K562 (cell line): ENCODE measurements around the gene GDF2. TPM values are rescaled to one million over a fixed set of nuclear protein-coding genes. Genes with fewer than 3 reads are reported as not detected.

Source experiments
- ATAC-seq: fragments of 200-7000 bp; cut with Tn5 transposase; 3 replicates; pipeline ENCODE4 v1.9.1; 2020; ENCODE audit warnings: moderate library complexity
- BruUV-seq: library from RNA; stranded (reverse); fragments of 400-500 nt; replicated peaks from 2 replicates; lab custom pipeline; 2021; lab: Mats Ljungman, UMichigan
- CTCF ChIA-PET: fragments of 300-600 bp; formaldehyde crosslinking; extraction: SDS; loops from one replicate; lab custom pipeline; 2021; ENCODE audit warnings: low intra/inter-chr PET ratio; lab: Yijun Ruan, JAX
- POLR2A ChIA-PET: fragments of 300-600, 350-650 bp; sonication (Branson Sonifier 250); formaldehyde crosslinking; extraction: SDS; loops from one replicate; lab custom pipeline; 2021; ENCODE audit warnings: antibody characterized with exemption, inconsistent platforms; lab: Yijun Ruan, JAX
- DNase-seq, 4 experiments: peaks; one replicate each; pipeline versions ENCODE4 v3.0.0 to v3.0.0-alpha.2; 2011 to 2018; ENCODE audit warnings: low spot score in 3 of 4, mixed read lengths in 3 of 4; ENCODE audit errors: extremely low read depth in 1 of 4
- FAIRE-seq: peaks from 2 replicates; lab custom pipeline; 2011; peaks lifted over from hg19 to GRCh38; lab: Jason Lieb, UNC
- H2AFZ ChIP-seq: 2 replicates; pipeline ENCODE4 v1.6.0; 2011; ENCODE audit warnings: low read depth, low read length, control low read depth, inconsistent platforms
- H3K27ac ChIP-seq: fragments of 200-600 bp; 3 replicates; pipeline ENCODE4 v1.8.0; 2011; ENCODE audit warnings: low read depth, mild to moderate bottlenecking, control low read depth, inconsistent platforms, low read length, moderate library complexity, mixed read lengths; ENCODE audit errors: extremely low read depth
- H3K27me3 ChIP-seq, 2 experiments: fragments of 300-600 bp in 1 of 2; 2 replicates in 1 of 2; 3 replicates in 1 of 2; pipeline versions ENCODE4 v1.6.0 to v1.8.0; 2011; ENCODE audit warnings: inconsistent platforms in 2 of 2, low read length in 2 of 2, mild to moderate bottlenecking in 1 of 2, mixed read lengths in 1 of 2, moderate library complexity in 1 of 2; ENCODE audit not compliant: control insufficient read depth in 2 of 2, insufficient read depth in 2 of 2
- H3K36me3 ChIP-seq: fragments of 300-600 bp; 3 replicates; pipeline ENCODE4 v1.8.0; 2011; ENCODE audit warnings: mild to moderate bottlenecking, low read length, inconsistent platforms; ENCODE audit not compliant: control insufficient read depth, insufficient read depth
- H3K4me1 ChIP-seq, 2 experiments: fragments of 200-600 bp in 1 of 2; replicated peaks in 1 of 2; 2 replicates in 1 of 2; 3 replicates in 1 of 2; pipeline versions ENCODE4 v1.5.1 to v1.8.0; 2011; ENCODE audit warnings: inconsistent platforms in 2 of 2, low read length in 2 of 2, mild to moderate bottlenecking in 1 of 2, mixed read lengths in 1 of 2, moderate library complexity in 1 of 2; ENCODE audit not compliant: control insufficient read depth in 2 of 2, insufficient read depth in 2 of 2
- H3K4me2 ChIP-seq: 2 replicates; pipeline ENCODE4 v1.6.1; 2011; ENCODE audit warnings: low read length, control low read depth, inconsistent platforms, mixed read lengths; ENCODE audit not compliant: insufficient read depth
- H3K4me3 ChIP-seq: fragments of 200-600 bp; sonication (generic), shearing (Covaris generic); 2 replicates; pipeline ENCODE4 v1.5.1; 2016; ENCODE audit warnings: control low read depth, inconsistent platforms
- H3K79me2 ChIP-seq: fragments of 200-600 bp; 3 replicates; pipeline ENCODE4 v1.8.0; 2011; ENCODE audit warnings: low read length, inconsistent platforms; ENCODE audit not compliant: control insufficient read depth, insufficient read depth
- H3K9ac ChIP-seq, 2 experiments: 2 replicates each; pipeline versions ENCODE4 v1.6.0 to v1.6.1; 2011; ENCODE audit warnings: low read depth in 2 of 2, low read length in 2 of 2, control low read depth in 1 of 2, inconsistent platforms in 1 of 2, mild to moderate bottlenecking in 1 of 2, mixed read lengths in 1 of 2; ENCODE audit not compliant: insufficient read depth in 1 of 2
- H3K9me1 ChIP-seq: one replicate; pipeline ENCODE4 v1.6.0; 2011; ENCODE audit warnings: inconsistent platforms, mild to moderate bottlenecking, low read length, moderate library complexity; ENCODE audit not compliant: control insufficient read depth, insufficient read depth
- H3K9me3 ChIP-seq: replicated peaks from 2 replicates; pipeline ENCODE4 v1.5.1; 2011; ENCODE audit warnings: low read depth, low read length, inconsistent platforms; ENCODE audit not compliant: control insufficient read depth, insufficient read depth
- H4K20me1 ChIP-seq: replicated peaks from 2 replicates; pipeline ENCODE4 v1.6.1; 2011; ENCODE audit warnings: low read length, inconsistent platforms, mixed read lengths; ENCODE audit not compliant: control insufficient read depth, insufficient read depth
- ADNP ChIP-seq: fragments of 200-800 bp; sonication (Bioruptor generic); IDR thresholded peaks from 2 replicates; pipeline ENCODE4 v1.6.1; 2016; ENCODE audit warnings: missing genetic modification characterization, missing compliant biosample characterization
- BRD4 ChIP-seq: fragments of 200-600 bp; sonication (generic); IDR thresholded peaks from 2 replicates; pipeline ENCODE4 v1.6.1; 2017; ENCODE audit warnings: inconsistent platforms
- GMEB1 ChIP-seq: fragments of 250-450 bp; sonication (Bioruptor Pico); IDR thresholded peaks from 2 replicates; pipeline ENCODE4 v1.4.0; 2020; ENCODE audit warnings: mild to moderate bottlenecking
- ID3 ChIP-seq, 2 experiments: fragments of 250-450 bp in 1 of 2; fragments of 450-650 bp in 1 of 2; sonication (Bioruptor Pico) in 1 of 2; IDR thresholded peaks; 2 replicates each; pipeline versions ENCODE4 v1.6.1 to v1.8.0; 2016 to 2021; ENCODE audit warnings: mild to moderate bottlenecking in 2 of 2, moderate library complexity in 2 of 2, missing compliant biosample characterization in 1 of 2, missing genetic modification characterization in 1 of 2
- JUN ChIP-seq, 2 experiments: sonication (generic) in 1 of 2; formaldehyde crosslinking in 1 of 2; IDR thresholded peaks; 2 replicates each; pipeline versions ENCODE4 v1.6.1 to v1.8.0; 2012 to 2022; ENCODE audit warnings: borderline replicate concordance in 2 of 2, mild to moderate bottlenecking in 2 of 2, improper control_type of control experiment in 1 of 2, low read depth in 1 of 2, low read length in 1 of 2, missing genetic modification reagents in 1 of 2
- MCM3 ChIP-seq: fragments of 450-650 bp; IDR thresholded peaks from 2 replicates; pipeline ENCODE4 v1.6.1; 2016
- RBM17 ChIP-seq: fragments of 200-400 bp; formaldehyde crosslinking; IDR thresholded peaks from 2 replicates; pipeline ENCODE4 v1.6.1; 2017; ENCODE audit warnings: low read depth, mild to moderate bottlenecking, low read length, borderline replicate concordance
- ZNF274 ChIP-seq: IDR thresholded peaks from 2 replicates; pipeline ENCODE4 v1.6.1; 2011; ENCODE audit warnings: low read depth, mild to moderate bottlenecking, low read length, moderate library complexity, borderline replicate concordance
- WGBS: fragments of 100-300 bp; shearing (Covaris generic); methylation state at CpG from one replicate; pipeline ENCODE4 v1.1.6; 2016; ENCODE audit warnings: low coverage, mixed read lengths; ENCODE audit not compliant: insufficient coverage; ENCODE audit errors: missing lambda C conversion rate; 5-methylcytosine and 5-hydroxymethylcytosine counted together
- in situ Hi-C: fragments of 300-500 bp; cut with MboI; formaldehyde crosslinking; loops from 4 replicates; pipeline ENCODE4 v1.15.0; 2018; ENCODE audit warnings: inconsistent platforms, mixed read lengths
- intact Hi-C: fragments of 100-400 bp; cut with micrococcal nuclease; formaldehyde crosslinking; loops from 2 replicates; pipeline ENCODE4 v1.14.2; 2022
- polyA plus RNA-seq, 8 experiments: library from polyadenylated mRNA; depleted of rRNA in 4 of 8; stranded (reverse) in 5 of 8; unstranded in 3 of 8; fragments of >200 nt; fragmentation: Nextera tagmentation in 2 of 8; fragmentation: Illumina TruSeq in 1 of 8; extraction: Ambion mirVana in 2 of 8; extraction: Trizol in 1 of 8; gene quantifications; 2 replicates each; pipeline versions ENCODE4 v1.2.1 to v1.2.3, GENCODE V29; 2011 to 2014; ENCODE audit warnings: inconsistent platforms in 1 of 8, missing spikeins in 1 of 8
- total RNA-seq, 7 experiments: library from RNA; depleted of rRNA in 6 of 7; stranded (reverse); fragments of >200 nt in 6 of 7; fragmentation: Illumina TruSeq in 2 of 7; extraction: Trizol in 2 of 7; gene quantifications; 2 replicates each; pipeline versions ENCODE4 v1.2.1 to v1.2.3, GENCODE V29; 2011 to 2021; ENCODE audit warnings: low replicate concordance in 1 of 7

Gene GDF2
- total and polyA plus RNA-seq, 9 of the 15 experiments (the other 6 are each of a cell fraction or from before 2014, with no cell fraction given): 0.08 to 0.58 (median 0.27) TPM; not detected in 2

DNA sequence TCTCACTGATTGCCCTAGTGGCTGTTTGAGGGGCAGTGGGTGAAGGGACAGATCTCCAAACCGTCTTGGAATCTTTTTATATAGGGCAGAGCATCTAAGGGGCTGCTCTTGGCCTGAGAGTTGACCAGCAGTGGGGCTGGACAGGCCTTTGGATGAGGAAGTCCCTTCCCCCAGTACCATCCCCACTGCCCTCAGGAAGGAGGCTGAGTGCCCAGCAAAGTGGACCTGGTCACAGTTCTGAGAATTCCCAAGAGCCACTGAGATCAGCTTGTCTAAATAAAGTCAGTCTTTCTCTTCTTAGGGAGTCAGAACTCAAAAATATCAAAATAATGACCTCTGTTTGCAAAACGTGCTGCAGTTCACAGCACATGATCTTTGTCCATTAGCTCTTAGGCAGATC, 16.7 kb upstream of the GDF2 start:
- ChIA-PET CTCF (no interaction called here), POLR2A (interaction anchor here (1.1 to 1.3 kb wide), 2 partner anchors 8 to 10 kb away, joined by 3 read pairs; no protein-coding TSS in a partner anchor)
- no TSS peak for BruUV-seq
- H3K9me3 ChIP-seq: no peaks in the 10 kb centered on the region
- no peak overlapping the region for H3K9ac ChIP-seq
- DNase-seq (no peak), ATAC-seq (no peak)
- peaks cover 18 to 34% of the 10 kb centered on the region in 2 experiments; a peak in 4 of 5 replicates for H3K4me1 ChIP-seq
- H3K4me3 ChIP-seq: no peak overlapping the region
- WGBS: 6% methylated on average over 2 of the region's 2 CpGs
- peaks cover 10 to 25% of the 10 kb centered on the region in 2 experiments for H3K27me3 ChIP-seq
- 0 out of 2 replicates have a peak, but pooled peaks cover 13% of the 10 kb centered on the region for H4K20me1 ChIP-seq
- intact Hi-C loops (no loop called here), in situ Hi-C loops (no loop called here)
- H3K27ac ChIP-seq: no peak overlapping the region
- no peak overlapping the region for H3K4me2 ChIP-seq
- no peaks in the 10 kb centered on the region for H3K36me3 ChIP-seq
- H2AFZ ChIP-seq: no peak overlapping the region
- TF ChIP-seq JUN (IDR thresholded peaks at IDR 0.05; ENCODE audit: borderline replicate concordance, low read depth, low read length) (no peak), JUN (CRISPR knock-in tag; IDR thresholded peaks at IDR 0.05; ENCODE audit: borderline replicate concordance) (no peak), ID3 (CRISPR knock-in tag; IDR thresholded peaks at IDR 0.05) (no peak), ID3 (tag; IDR thresholded peaks at IDR 0.05) (no peak), ZNF274 (no peak), RBM17 (no peak), GMEB1 (no peak), BRD4 (no peak), ADNP (no peak), MCM3 (no peak)
- TF ChIP-seq, all 486 proteins: peak for 0
- Histone ChIP-seq H3K9me1 (no peaks in the 10 kb centered on the region), H3K79me2 (no peaks in the 10 kb centered on the region)
- FAIRE-seq: no peak
